PC-3 (cell line): ENCODE measurements around the gene CELA1.

Source experiments
- EZH2phosphoT487 ChIP-seq: fragments of 300-600 bp; sonication (generic); IDR thresholded peaks from 2 replicates; pipeline ENCODE4 v1.6.1; 2018; ENCODE audit warnings: mild to moderate bottlenecking, antibody characterized with exemption, low read length, borderline replicate concordance
- TF ChIP-seq, protein P1 (sequence below): fragments of 300-600 bp; sonication (generic); conservative IDR thresholded peaks from 2 replicates; pipeline ENCODE4 v1.5.1; 2017; ENCODE audit warnings: antibody characterized with exemption, low read depth, mild to moderate bottlenecking, low read length

DNA sequence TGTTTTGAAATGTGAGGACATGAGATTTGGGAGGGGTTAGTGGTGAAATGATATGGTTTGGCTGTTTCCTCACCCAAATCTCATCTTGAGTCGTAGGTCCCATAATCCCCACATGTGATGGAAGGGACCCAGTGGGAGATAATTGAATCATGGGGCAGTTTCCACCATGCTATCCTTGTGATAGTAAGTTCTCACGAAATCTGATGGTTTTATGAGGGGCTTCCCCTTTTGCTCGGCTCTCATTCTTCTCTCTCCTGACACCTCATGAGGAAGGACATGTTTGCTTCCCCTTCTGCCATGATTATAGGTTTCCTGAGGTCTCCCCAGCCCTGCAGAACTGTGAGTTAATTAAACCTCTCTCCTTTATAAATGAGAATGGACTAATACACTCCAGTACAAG lies 26.7 kb upstream of the CELA1 start:
- TF ChIP-seq, protein P1, sequence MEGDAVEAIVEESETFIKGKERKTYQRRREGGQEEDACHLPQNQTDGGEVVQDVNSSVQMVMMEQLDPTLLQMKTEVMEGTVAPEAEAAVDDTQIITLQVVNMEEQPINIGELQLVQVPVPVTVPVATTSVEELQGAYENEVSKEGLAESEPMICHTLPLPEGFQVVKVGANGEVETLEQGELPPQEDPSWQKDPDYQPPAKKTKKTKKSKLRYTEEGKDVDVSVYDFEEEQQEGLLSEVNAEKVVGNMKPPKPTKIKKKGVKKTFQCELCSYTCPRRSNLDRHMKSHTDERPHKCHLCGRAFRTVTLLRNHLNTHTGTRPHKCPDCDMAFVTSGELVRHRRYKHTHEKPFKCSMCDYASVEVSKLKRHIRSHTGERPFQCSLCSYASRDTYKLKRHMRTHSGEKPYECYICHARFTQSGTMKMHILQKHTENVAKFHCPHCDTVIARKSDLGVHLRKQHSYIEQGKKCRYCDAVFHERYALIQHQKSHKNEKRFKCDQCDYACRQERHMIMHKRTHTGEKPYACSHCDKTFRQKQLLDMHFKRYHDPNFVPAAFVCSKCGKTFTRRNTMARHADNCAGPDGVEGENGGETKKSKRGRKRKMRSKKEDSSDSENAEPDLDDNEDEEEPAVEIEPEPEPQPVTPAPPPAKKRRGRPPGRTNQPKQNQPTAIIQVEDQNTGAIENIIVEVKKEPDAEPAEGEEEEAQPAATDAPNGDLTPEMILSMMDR = no peak
- TF ChIP-seq EZH2phosphoT487 = no peak
